IMR-90 (cell line): ENCODE results near the gene NLRP3. TPM values are rescaled to one million over a fixed set of nuclear protein-coding genes. Genes with fewer than 3 reads are reported as not detected.

ENCODE experiments used
- ATAC-seq: fragments of 200-7000 bp; cut with Tn5 transposase; 2 replicates; pipeline ENCODE4 v1.9.1; 2020; ENCODE audit warnings: low read depth, mild to moderate bottlenecking, moderate library complexity
- BruUV-seq: library from RNA; stranded (reverse); fragments of 400-500 nt; replicated peaks from 2 replicates; lab custom pipeline; 2021; lab: Mats Ljungman, UMichigan
- CTCF ChIA-PET: fragments of 300-600 bp; formaldehyde crosslinking; extraction: SDS; loops from one replicate; lab custom pipeline; 2021; ENCODE audit warnings: antibody characterized with exemption; lab: Yijun Ruan, JAX
- POLR2A ChIA-PET: fragments of 300-600 bp; sonication (Branson Sonifier 250); formaldehyde crosslinking; loops from one replicate; lab custom pipeline; 2022; ENCODE audit warnings: antibody characterized with exemption; ENCODE audit not compliant: unreplicated experiment; lab: Charles Lee
- DNase-seq: peaks from one replicate; pipeline ENCODE4 v3.0.0; 2013
- H2AFZ ChIP-seq: replicated peaks from 2 replicates; pipeline ENCODE3; 2013; ENCODE audit warnings: low read length, mild to moderate bottlenecking; ENCODE audit not compliant: poor library complexity
- H2AK5ac ChIP-seq: 2 replicates; pipeline ENCODE4 v1.6.1; 2013; ENCODE audit warnings: low read depth, low read length, inconsistent platforms
- H2AK9ac ChIP-seq: replicated peaks from 2 replicates; pipeline ENCODE3; 2013; ENCODE audit warnings: mild to moderate bottlenecking, low read depth, low read length, moderate library complexity; ENCODE audit not compliant: poor library complexity
- H2BK120ac ChIP-seq: 2 replicates; pipeline ENCODE4 v1.6.1; 2013; ENCODE audit warnings: low read depth, low read length, inconsistent platforms
- H2BK15ac ChIP-seq: 3 replicates; pipeline ENCODE4 v1.6.1; 2013; ENCODE audit warnings: low read depth, low read length, inconsistent platforms
- H2BK20ac ChIP-seq: 2 replicates; pipeline ENCODE4 v1.6.1; 2013; ENCODE audit warnings: low read depth, mild to moderate bottlenecking, inconsistent platforms, low read length, moderate library complexity
- H2BK5ac ChIP-seq: 2 replicates; pipeline ENCODE4 v1.6.1; 2013; ENCODE audit warnings: mild to moderate bottlenecking, low read depth, low read length, inconsistent platforms; ENCODE audit not compliant: poor library complexity, severe bottlenecking
- H3K14ac ChIP-seq: replicated peaks from 2 replicates; pipeline ENCODE4 v1.6.1; 2013; ENCODE audit warnings: low read depth, low read length, inconsistent platforms
- H3K18ac ChIP-seq: 2 replicates; pipeline ENCODE4 v1.6.1; 2013; ENCODE audit warnings: low read depth, low read length, control low read depth
- H3K23ac ChIP-seq: 2 replicates; pipeline ENCODE4 v1.6.1; 2013; ENCODE audit warnings: low read depth, low read length, inconsistent platforms
- H3K27ac ChIP-seq: 2 replicates; pipeline ENCODE4 v1.5.1; 2013; ENCODE audit warnings: mild to moderate bottlenecking, control low read depth, low read length; ENCODE audit not compliant: insufficient read depth
- H3K27me3 ChIP-seq: 2 replicates; pipeline ENCODE4 v1.6.1; 2013; ENCODE audit warnings: low read length; ENCODE audit not compliant: control insufficient read depth, insufficient read depth
- H3K36me3 ChIP-seq: 2 replicates; pipeline ENCODE4 v1.6.1; 2013; ENCODE audit warnings: low read length, mixed read lengths; ENCODE audit not compliant: control insufficient read depth, insufficient read depth
- H3K4ac ChIP-seq: 2 replicates; pipeline ENCODE4 v1.6.1; 2013; ENCODE audit warnings: low read depth, low read length, inconsistent platforms
- H3K4me1 ChIP-seq: 2 replicates; pipeline ENCODE4 v1.6.1; 2013; ENCODE audit warnings: low read length, mixed read lengths; ENCODE audit not compliant: control insufficient read depth, insufficient read depth
- H3K4me2 ChIP-seq: 2 replicates; pipeline ENCODE4 v1.6.1; 2013; ENCODE audit warnings: low read depth, mild to moderate bottlenecking, control low read depth, low read length, moderate library complexity
- H3K4me3 ChIP-seq: 2 replicates; pipeline ENCODE4 v1.5.1; 2013; ENCODE audit warnings: low read depth, mild to moderate bottlenecking, control low read depth, low read length, moderate library complexity; ENCODE audit not compliant: insufficient read depth
- H3K56ac ChIP-seq: 2 replicates; pipeline ENCODE4 v1.6.1; 2013; ENCODE audit warnings: low read length, inconsistent platforms; ENCODE audit not compliant: insufficient read depth; ENCODE audit errors: extremely low read depth
- H3K79me1 ChIP-seq, 2 experiments: 2 replicates each; pipeline ENCODE4 v1.6.1; 2013; ENCODE audit warnings: low read length in 2 of 2, inconsistent platforms in 1 of 2, low read depth in 1 of 2
- H3K9ac ChIP-seq: 2 replicates; pipeline ENCODE4 v1.6.1; 2013; ENCODE audit warnings: low read depth, low read length, control low read depth
- H3K9me1 ChIP-seq: 2 replicates; pipeline ENCODE4 v1.6.1; 2013; ENCODE audit warnings: low read length, inconsistent platforms; ENCODE audit not compliant: insufficient read depth
- H3K9me3 ChIP-seq: 2 replicates; pipeline ENCODE4 v1.6.1; 2013; ENCODE audit warnings: low read length; ENCODE audit not compliant: control insufficient read depth, insufficient read depth
- H4K20me1 ChIP-seq: 2 replicates; pipeline ENCODE4 v1.6.1; 2013; ENCODE audit warnings: low read length, inconsistent platforms; ENCODE audit not compliant: insufficient read depth
- H4K5ac ChIP-seq: 2 replicates; pipeline ENCODE4 v1.6.1; 2013; ENCODE audit warnings: mild to moderate bottlenecking, low read depth, low read length, control low read depth
- H4K8ac ChIP-seq, 2 experiments: 2 replicates each; pipeline ENCODE4 v1.6.1; 2013; ENCODE audit warnings: low read depth in 2 of 2, low read length in 2 of 2, control low read depth in 1 of 2, inconsistent platforms in 1 of 2
- H4K91ac ChIP-seq: 2 replicates; pipeline ENCODE4 v1.6.1; 2013; ENCODE audit warnings: low read depth, low read length, inconsistent platforms; ENCODE audit not compliant: insufficient read depth
- MAFK ChIP-seq: IDR thresholded peaks from 2 replicates; pipeline ENCODE4 v1.6.1; 2012; ENCODE audit warnings: low read depth, low read length, improper control_type of control experiment
- WGBS, 2 experiments: methylation state at CpG; one replicate each; pipeline versions ENCODE4 v1.1.5 to v1.1.7; 2013; ENCODE audit warnings: missing lambda C conversion rate in 2 of 2; ENCODE audit not compliant: insufficient read length in 1 of 2; ENCODE audit errors: extremely low coverage in 2 of 2; 5-methylcytosine and 5-hydroxymethylcytosine counted together
- dilution Hi-C: fragments of 300-500 bp; cut with HindIII; formaldehyde crosslinking; loops from one replicate; pipeline ENCODE4 v1.14.3; 2018; ENCODE audit warnings: low sequenced_read_pairs; ENCODE audit not compliant: unreplicated experiment
- in situ Hi-C: fragments of 300-500 bp; cut with MboI; formaldehyde crosslinking; loops from 3 replicates; pipeline ENCODE4 v1.14.3; 2019; ENCODE audit warnings: low sequenced_read_pairs, inconsistent platforms, mixed read lengths
- intact Hi-C: fragments of 100-400 bp; cut with micrococcal nuclease; formaldehyde crosslinking; loops from 2 replicates; pipeline ENCODE4 v1.10.0; 2022
- polyA plus RNA-seq, 3 experiments: library from polyadenylated mRNA; depleted of rRNA; stranded (reverse); fragments of >200 nt; gene quantifications; 2 replicates each; pipeline ENCODE4 v1.2.3, GENCODE V29; 2012; ENCODE audit warnings: low replicate concordance in 1 of 3
- total RNA-seq: library from RNA; depleted of rRNA; stranded (reverse); fragments of >200 nt; gene quantifications from 2 replicates; pipeline ENCODE4 v1.2.3, GENCODE V29; 2012
- TF ChIP-seq, protein P1 (sequence below): conservative IDR thresholded peaks from 2 replicates; pipeline ENCODE4 v1.5.1; 2012; ENCODE audit warnings: mild to moderate bottlenecking, low read depth, low read length, improper control_type of control experiment

Gene NLRP3
- total and polyA plus RNA-seq, 2 of the 4 experiments (the other 2 are of a cell fraction), result 0.18 TPM; not detected in 1

DNA sequence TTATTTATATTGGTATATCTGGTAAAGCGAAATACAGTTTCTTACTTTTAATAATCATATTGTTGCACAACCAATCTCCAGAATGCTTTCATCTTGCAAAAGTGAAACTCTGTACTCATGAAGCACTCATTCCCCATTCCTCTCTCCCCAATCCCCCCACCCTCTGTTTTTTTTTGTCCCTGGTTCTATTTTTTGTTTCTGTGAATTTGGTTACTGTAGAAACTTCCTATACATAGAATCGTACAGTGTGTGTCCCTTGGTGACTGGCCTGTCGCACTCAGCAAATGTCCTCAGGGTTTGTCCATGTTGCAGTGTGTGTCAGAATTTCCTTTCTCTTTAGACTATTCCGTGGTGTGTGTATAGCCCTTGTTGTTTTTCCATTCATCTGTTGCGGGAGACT, 7.9 kb upstream of the NLRP3 start:
- no peaks in the 10 kb centered on the region for H3K27me3 ChIP-seq
- in situ Hi-C loops (no loop called here), dilution Hi-C loops (no loop called here), intact Hi-C loops (no loop called here)
- H3K18ac ChIP-seq, result no peak overlapping the region
- no peak overlapping the region for H2BK120ac ChIP-seq
- H4K20me1 ChIP-seq, result no peaks in the 10 kb centered on the region
- CTCF ChIA-PET, result interaction anchor here (0.7 kb wide), 1 partner anchor 19 kb away, joined by 3 read pairs; no protein-coding TSS in a partner anchor
- no TSS peak for BruUV-seq
- POLR2A ChIA-PET, result no interaction called here
- H4K8ac ChIP-seq, result no peak overlapping the region
- H2BK5ac ChIP-seq, result no peak overlapping the region
- no peaks in the 10 kb centered on the region for H3K4me1 ChIP-seq
- ATAC-seq, result no peak
- H2AK9ac ChIP-seq, result no peak overlapping the region
- H2AFZ ChIP-seq, result no peak overlapping the region
- H3K9ac ChIP-seq, result no peak overlapping the region
- H3K14ac ChIP-seq, result no peak overlapping the region
- H4K5ac ChIP-seq, result no peak overlapping the region
- no peak overlapping the region for H3K4ac ChIP-seq
- H3K27ac ChIP-seq, result no peak overlapping the region
- H2AK5ac ChIP-seq, result no peak overlapping the region
- no peak for DNase-seq
- peaks cover 5% of the 10 kb centered on the region; the same call in 1 of the 2 replicates for H3K9me3 ChIP-seq
- H3K4me3 ChIP-seq, result no peak overlapping the region
- H3K79me1 ChIP-seq, result no peaks in the 10 kb centered on the region
- H2BK15ac ChIP-seq, result no peak overlapping the region
- no peak overlapping the region for H3K56ac ChIP-seq
- no peak overlapping the region for H2BK20ac ChIP-seq
- no peak overlapping the region for H4K91ac ChIP-seq
- no peaks in the 10 kb centered on the region for H3K9me1 ChIP-seq
- TF ChIP-seq, protein P1, sequence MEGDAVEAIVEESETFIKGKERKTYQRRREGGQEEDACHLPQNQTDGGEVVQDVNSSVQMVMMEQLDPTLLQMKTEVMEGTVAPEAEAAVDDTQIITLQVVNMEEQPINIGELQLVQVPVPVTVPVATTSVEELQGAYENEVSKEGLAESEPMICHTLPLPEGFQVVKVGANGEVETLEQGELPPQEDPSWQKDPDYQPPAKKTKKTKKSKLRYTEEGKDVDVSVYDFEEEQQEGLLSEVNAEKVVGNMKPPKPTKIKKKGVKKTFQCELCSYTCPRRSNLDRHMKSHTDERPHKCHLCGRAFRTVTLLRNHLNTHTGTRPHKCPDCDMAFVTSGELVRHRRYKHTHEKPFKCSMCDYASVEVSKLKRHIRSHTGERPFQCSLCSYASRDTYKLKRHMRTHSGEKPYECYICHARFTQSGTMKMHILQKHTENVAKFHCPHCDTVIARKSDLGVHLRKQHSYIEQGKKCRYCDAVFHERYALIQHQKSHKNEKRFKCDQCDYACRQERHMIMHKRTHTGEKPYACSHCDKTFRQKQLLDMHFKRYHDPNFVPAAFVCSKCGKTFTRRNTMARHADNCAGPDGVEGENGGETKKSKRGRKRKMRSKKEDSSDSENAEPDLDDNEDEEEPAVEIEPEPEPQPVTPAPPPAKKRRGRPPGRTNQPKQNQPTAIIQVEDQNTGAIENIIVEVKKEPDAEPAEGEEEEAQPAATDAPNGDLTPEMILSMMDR, result no peak
- no peak for TF ChIP-seq MAFK
- H3K23ac ChIP-seq, result no peak overlapping the region
- no peaks in the 10 kb centered on the region for H3K36me3 ChIP-seq
- WGBS, 2 experiments, result no CpG with 5 or more reads among the region's 5 CpGs
- H3K4me2 ChIP-seq, result no peak overlapping the region
